ENCODE results near the gene CWF19L2. TPM values are rescaled to one million over a fixed set of nuclear protein-coding genes. Genes with fewer than 3 reads are reported as not detected.

Gene CWF19L2
- total and polyA plus RNA-seq, 2 experiments from 2014 or later: 20.3 to 27.2 TPM

- no peak for TF ChIP-seq REST (IDR thresholded peaks at IDR 0.05; ENCODE audit: unreplicated experiment)
- TF ChIP-seq POLR2AphosphoS5 (IDR thresholded peaks at IDR 0.05; ENCODE audit: low read depth): no peak
- TF ChIP-seq EZH2 (IDR thresholded peaks at IDR 0.05; ENCODE audit: low read depth, unreplicated experiment): no peak
- no peak for TF ChIP-seq CREB1 (CRISPR knock-in tag; IDR thresholded peaks at IDR 0.05; ENCODE audit: low read depth)
- TF ChIP-seq NANOG (IDR thresholded peaks at IDR 0.05; ENCODE audit: borderline replicate concordance): no peak
- TF ChIP-seq ZNF331 (CRISPR knock-in tag; IDR thresholded peaks at IDR 0.05; ENCODE audit: low read depth): no peak
- no peak for TF ChIP-seq EZH2phosphoT487 (IDR thresholded peaks at IDR 0.05; ENCODE audit: unreplicated experiment)
- no peak for TF ChIP-seq ETS1 (IDR thresholded peaks at IDR 0.05)
- no peak for TF ChIP-seq STAT1 (IDR thresholded peaks at IDR 0.05; ENCODE audit: unreplicated experiment)
- TF ChIP-seq JUNB (IDR thresholded peaks at IDR 0.05; ENCODE audit: unreplicated experiment): no peak
Observed at GRCh38 chr11:107331728-107332127, 125.9 kb downstream of the CWF19L2 start (continued).

- no peaks in the 10 kb centered on the region for H3K9me3 Mint-ChIP-seq
Observed at GRCh38 chr11:107329164-107329563, 128.5 kb downstream of the CWF19L2 start.

More at GRCh38 chr11:107329164-107329563, 128.5 kb downstream of the CWF19L2 start:
- Histone ChIP-seq H3K27ac (ENCODE audit: low read depth) (no peak overlapping the region), H3K36me3 (ENCODE audit: insufficient read depth) (no peaks in the 10 kb centered on the region), H3F3A (replicated peaks; ENCODE audit: low read depth) (no peaks in the 10 kb centered on the region), H3K4me3 (no peak overlapping the region), H3K9me2 (ENCODE audit: insufficient read depth) (no peaks in the 10 kb centered on the region), H2AFZ (no peak overlapping the region), H3K4me1 (ENCODE audit: insufficient read depth) (no peaks in the 10 kb centered on the region), H3K79me2 (replicated peaks; ENCODE audit: insufficient read depth) (no peaks in the 10 kb centered on the region), H3K4me2 (no peak overlapping the region), H4K20me1 (replicated peaks; ENCODE audit: insufficient read depth) (no peaks in the 10 kb centered on the region), H3K27me3 (ENCODE audit: insufficient read depth) (no peaks in the 10 kb centered on the region)
- peaks cover 3% of the 10 kb centered on the region; the same call in 2 of the 3 replicates for H3K4me1 Mint-ChIP-seq
- H3K27ac Mint-ChIP-seq: no peak overlapping the region
- no peaks in the 10 kb centered on the region for H3K27me3 Mint-ChIP-seq (ENCODE audit: insufficient read depth, low read depth, poor library complexity)
- TF ChIP-seq ZNF114 (CRISPR knock-in tag; IDR thresholded peaks at IDR 0.05) (no peak), NANOG (IDR thresholded peaks at IDR 0.05; ENCODE audit: borderline replicate concordance) (no peak), STAT1 (IDR thresholded peaks at IDR 0.05; ENCODE audit: unreplicated experiment) (no peak), EZH2phosphoT487 (IDR thresholded peaks at IDR 0.05; ENCODE audit: unreplicated experiment) (no peak), CTCF (conservative IDR thresholded peaks at IDR 0.05; ENCODE audit: low read depth in 2 of 2) (no peak), POLR2AphosphoS5 (IDR thresholded peaks at IDR 0.05; ENCODE audit: low read depth) (no peak)
- H3K4me3 Mint-ChIP-seq: no peak overlapping the region
- no peaks in the 10 kb centered on the region for H3K36me3 Mint-ChIP-seq (ENCODE audit: low read depth)
- ATAC-seq (no peak), DNase-seq (ENCODE audit: low spot score) (no peak)

Measured in GM23338 (cell line).